Astrocyte (in vitro differentiated cells and primary cell): ENCODE data around the gene RPL9. TPM values are rescaled to one million over a fixed set of nuclear protein-coding genes. Genes with fewer than 3 reads are reported as not detected.

ENCODE experiments used
- DNase-seq: peaks from one replicate; pipeline ENCODE4 v3.0.0-alpha.2; 2010; ENCODE audit warnings: low read depth
- FAIRE-seq: peaks from 2 replicates; lab custom pipeline; 2011; peaks lifted over from hg19 to GRCh38; lab: Jason Lieb, UNC
- H2AFZ ChIP-seq: 2 replicates; pipeline ENCODE4 v1.6.0; 2012; ENCODE audit warnings: low read depth, low read length, inconsistent platforms
- H3K27ac ChIP-seq: 2 replicates; pipeline ENCODE4 v1.5.1; 2011; ENCODE audit warnings: low read depth, low read length, inconsistent platforms
- H3K27me3 ChIP-seq: 2 replicates; pipeline ENCODE4 v1.6.0; 2011; ENCODE audit warnings: low read length, inconsistent platforms; ENCODE audit not compliant: insufficient read depth
- H3K36me3 ChIP-seq: 2 replicates; pipeline ENCODE4 v1.5.1; 2011; ENCODE audit warnings: low read length, inconsistent platforms; ENCODE audit not compliant: insufficient read depth
- H3K4me1 ChIP-seq: 2 replicates; pipeline ENCODE4 v1.5.1; 2011; ENCODE audit warnings: low read length, inconsistent platforms; ENCODE audit not compliant: insufficient read depth
- H3K4me2 ChIP-seq: 2 replicates; pipeline ENCODE4 v1.6.0; 2012; ENCODE audit warnings: low read length, inconsistent platforms
- H3K4me3 ChIP-seq: 2 replicates; pipeline ENCODE4 v1.5.1; 2011; ENCODE audit warnings: low read depth, mild to moderate bottlenecking, low read length, inconsistent platforms; ENCODE audit not compliant: insufficient read depth
- H3K79me2 ChIP-seq: 2 replicates; pipeline ENCODE4 v1.6.0; 2012; ENCODE audit warnings: mild to moderate bottlenecking, low read length, inconsistent platforms; ENCODE audit not compliant: insufficient read depth
- H3K9ac ChIP-seq: 2 replicates; pipeline ENCODE4 v1.6.0; 2012; ENCODE audit warnings: mild to moderate bottlenecking, low read length, inconsistent platforms
- H3K9me3 ChIP-seq: 2 replicates; pipeline ENCODE4 v1.5.1; 2012; ENCODE audit warnings: low read depth, mild to moderate bottlenecking, low read length, inconsistent platforms; ENCODE audit not compliant: insufficient read depth
- H4K20me1 ChIP-seq: 2 replicates; pipeline ENCODE4 v1.6.0; 2012; ENCODE audit warnings: low read length, inconsistent platforms; ENCODE audit not compliant: insufficient read depth
- H3K27ac Mint-ChIP-seq: one replicate; pipeline ENCODE4 v1.8.0; 2021; ENCODE audit warnings: mild to moderate bottlenecking, mixed read lengths; ENCODE audit not compliant: unreplicated experiment
- H3K27me3 Mint-ChIP-seq: one replicate; pipeline ENCODE4 v1.8.0; 2021; ENCODE audit warnings: low read depth, mixed read lengths; ENCODE audit not compliant: unreplicated experiment
- H3K36me3 Mint-ChIP-seq: one replicate; pipeline ENCODE4 v1.8.0; 2021; ENCODE audit warnings: low read depth, mixed read lengths; ENCODE audit not compliant: unreplicated experiment
- H3K4me1 Mint-ChIP-seq: one replicate; pipeline ENCODE4 v1.8.0; 2021; ENCODE audit warnings: low read depth, mixed read lengths; ENCODE audit not compliant: unreplicated experiment
- H3K4me3 Mint-ChIP-seq: one replicate; pipeline ENCODE4 v1.8.0; 2021; ENCODE audit warnings: mild to moderate bottlenecking, moderate library complexity, mixed read lengths; ENCODE audit not compliant: unreplicated experiment
- H3K9me3 Mint-ChIP-seq: one replicate; pipeline ENCODE4 v1.8.0; 2021; ENCODE audit warnings: mild to moderate bottlenecking, mixed read lengths; ENCODE audit not compliant: unreplicated experiment
- CTCF ChIP-seq: IDR thresholded peaks from 2 replicates; pipeline ENCODE4 v1.5.1; 2011; ENCODE audit warnings: low read depth, mild to moderate bottlenecking, inconsistent platforms, low read length, moderate library complexity; ENCODE audit not compliant: insufficient read depth
- EZH2 ChIP-seq: IDR thresholded peaks from 2 replicates; pipeline ENCODE4 v1.6.1; 2012; ENCODE audit warnings: mild to moderate bottlenecking, low read length, inconsistent platforms; ENCODE audit not compliant: insufficient read depth
- total RNA-seq: library from RNA; stranded (reverse); gene quantifications from 2 replicates; pipeline ENCODE4 v1.2.1, GENCODE V29; 2021

The RPL9 gene
- total RNA-seq, 1 donor from 2014 or later: 1,047 TPM

- Histone ChIP-seq H3K27me3 (no peaks in the 10 kb centered on the region), H3K4me3 (no peak overlapping the region), H3K4me2 (no peak overlapping the region), H3K9ac (no peak overlapping the region), H3K9me3 (peaks cover 4% of the 10 kb centered on the region), H3K36me3 (no peaks in the 10 kb centered on the region), H3K79me2 (no peaks in the 10 kb centered on the region), H3K4me1 (no peaks in the 10 kb centered on the region), H4K20me1 (no peaks in the 10 kb centered on the region), H3K27ac (no peak overlapping the region), H2AFZ (no peak overlapping the region)
- peaks cover 3% of the 10 kb centered on the region for H3K36me3 Mint-ChIP-seq
- no peaks in the 10 kb centered on the region for H3K27me3 Mint-ChIP-seq
- peaks cover 13% of the 10 kb centered on the region for H3K9me3 Mint-ChIP-seq
- FAIRE-seq (no peak), DNase-seq (no peak)
- TF ChIP-seq CTCF: no peak
- no peak for TF ChIP-seq EZH2
- no peak overlapping the region for H3K4me3 Mint-ChIP-seq
- no peaks in the 10 kb centered on the region for H3K4me1 Mint-ChIP-seq
- H3K27ac Mint-ChIP-seq: no peak overlapping the region
Measured at GRCh38 chr4:39486221-39486804, 27.6 kb upstream of the RPL9 start.

GRCh38 chr4:39484582-39485272 is 26.0 kb upstream of the RPL9 start:
- TF ChIP-seq CTCF: no peak
- TF ChIP-seq EZH2: no peak

More at GRCh38 chr4:39484582-39485272, 26.0 kb upstream of the RPL9 start:
- FAIRE-seq (no peak), DNase-seq (no peak)
- H3K4me2 ChIP-seq: no peak overlapping the region
- Mint-ChIP-seq H3K4me1 (no peaks in the 10 kb centered on the region), H3K9me3 (peaks cover 13% of the 10 kb centered on the region), H3K27ac (no peak overlapping the region), H3K27me3 (no peaks in the 10 kb centered on the region), H3K4me3 (no peak overlapping the region), H3K36me3 (peaks cover 6% of the 10 kb centered on the region)
- no peak overlapping the region for H3K27ac ChIP-seq
- H3K4me1 ChIP-seq: no peaks in the 10 kb centered on the region
- H3K27me3 ChIP-seq: no peaks in the 10 kb centered on the region
- no peak overlapping the region for H3K4me3 ChIP-seq
- H3K79me2 ChIP-seq: no peaks in the 10 kb centered on the region
- no peak overlapping the region for H2AFZ ChIP-seq
- peaks cover 4% of the 10 kb centered on the region for H3K9me3 ChIP-seq
- no peaks in the 10 kb centered on the region for H3K36me3 ChIP-seq
- H3K9ac ChIP-seq: no peak overlapping the region
- H4K20me1 ChIP-seq: no peaks in the 10 kb centered on the region
